HepG2 (cell line): Measurements from ENCODE around the gene CD248. TPM values are rescaled to one million over a fixed set of nuclear protein-coding genes. Genes with fewer than 3 reads are reported as not detected.

Experiments used
- ATAC-seq: fragments of 200-7000 bp; cut with Tn5 transposase; 3 replicates; pipeline ENCODE4 v1.9.1; 2020; ENCODE audit warnings: mild to moderate bottlenecking, moderate library complexity
- BruUV-seq: library from RNA; stranded (reverse); fragments of 400-500 nt; replicated peaks from 2 replicates; lab custom pipeline; 2021; lab: Mats Ljungman, UMichigan
- CTCF ChIA-PET: fragments of 300-600 bp; formaldehyde crosslinking; extraction: SDS; loops from one replicate; lab custom pipeline; 2021; ENCODE audit warnings: low total read pairs, inconsistent platforms, low intra/inter-chr PET ratio; lab: Yijun Ruan, JAX
- POLR2A ChIA-PET: fragments of 350-600 bp; sonication (Branson Sonifier 250); formaldehyde crosslinking; loops from one replicate; lab custom pipeline; 2020; ENCODE audit warnings: antibody characterized with exemption, inconsistent platforms; lab: Yijun Ruan, JAX
- DNase-seq: peaks from one replicate; pipeline ENCODE4 v3.0.0-alpha.2; 2015; ENCODE audit warnings: low spot score
- FAIRE-seq: peaks from 3 replicates; lab custom pipeline; 2011; peaks lifted over from hg19 to GRCh38; lab: Jason Lieb, UNC
- H2AFZ ChIP-seq: one replicate; pipeline ENCODE4 v1.6.1; 2011; ENCODE audit warnings: low read length, inconsistent platforms
- H3K27ac ChIP-seq: fragments of 300-600 bp; 3 replicates; pipeline ENCODE4 v1.8.0; 2011; ENCODE audit warnings: mixed run types, mild to moderate bottlenecking, mixed read lengths, low read length, inconsistent platforms; ENCODE audit not compliant: insufficient read depth; ENCODE audit errors: extremely low read length
- H3K27me3 ChIP-seq, 2 experiments: fragments of 200-600 bp in 1 of 2; 2 replicates in 1 of 2; 3 replicates in 1 of 2; pipeline versions ENCODE4 v1.6.0 to v1.8.0; 2011; ENCODE audit warnings: low read length in 2 of 2, mild to moderate bottlenecking in 2 of 2, moderate library complexity in 2 of 2, inconsistent platforms in 1 of 2; ENCODE audit not compliant: insufficient read depth in 2 of 2, control insufficient read depth in 1 of 2
- H3K36me3 ChIP-seq, 2 experiments: fragments of 200-600 bp in 1 of 2; replicated peaks in 1 of 2; 2 replicates in 1 of 2; 3 replicates in 1 of 2; pipeline versions ENCODE4 v1.5.1 to v1.8.0; 2011; ENCODE audit warnings: low read length in 2 of 2, inconsistent platforms in 1 of 2; ENCODE audit not compliant: insufficient read depth in 2 of 2, control insufficient read depth in 1 of 2
- H3K4me1 ChIP-seq: 2 replicates; pipeline ENCODE4 v1.5.1; 2012; ENCODE audit warnings: low read length, inconsistent platforms; ENCODE audit not compliant: insufficient read depth
- H3K4me2 ChIP-seq: 2 replicates; pipeline ENCODE4 v1.6.0; 2011; ENCODE audit warnings: low read depth, low read length, inconsistent platforms
- H3K4me3 ChIP-seq, 3 experiments: fragments of 200-600 bp in 1 of 3; sonication (generic), shearing (Covaris generic) in 1 of 3; replicated peaks in 1 of 3; 2 replicates each; pipeline ENCODE4 v1.5.1; 2011 to 2016; ENCODE audit warnings: low read length in 3 of 3, inconsistent platforms in 2 of 3, low read depth in 2 of 3, mild to moderate bottlenecking in 2 of 3, control low read depth in 1 of 3, mixed read lengths in 1 of 3; ENCODE audit not compliant: insufficient read depth in 1 of 3
- H3K79me2 ChIP-seq: one replicate; pipeline ENCODE4 v1.6.1; 2011; ENCODE audit warnings: low read length, inconsistent platforms; ENCODE audit not compliant: insufficient read depth
- H3K9ac ChIP-seq: 2 replicates; pipeline ENCODE4 v1.6.0; 2011; ENCODE audit warnings: mild to moderate bottlenecking, low read depth, low read length, inconsistent platforms; ENCODE audit not compliant: insufficient read depth
- H3K9me3 ChIP-seq: 2 replicates; pipeline ENCODE4 v1.5.1; 2012; ENCODE audit warnings: mild to moderate bottlenecking, low read length
- H4K20me1 ChIP-seq: 2 replicates; pipeline ENCODE4 v1.6.0; 2011; ENCODE audit warnings: inconsistent platforms, mild to moderate bottlenecking, low read length, moderate library complexity; ENCODE audit not compliant: insufficient read depth
- DMTF1 ChIP-seq: sonication (generic); formaldehyde crosslinking; IDR thresholded peaks from 2 replicates; pipeline ENCODE4 v1.4.0; 2020; ENCODE audit warnings: mild to moderate bottlenecking, missing genetic modification reagents
- FOXP4 ChIP-seq: sonication (generic); formaldehyde crosslinking; IDR thresholded peaks from 2 replicates; pipeline ENCODE4 v1.4.0; 2020; ENCODE audit warnings: missing genetic modification reagents
- HBP1 ChIP-seq: IDR thresholded peaks from 2 replicates; pipeline ENCODE4 v1.6.1; 2016; ENCODE audit warnings: low read depth, control low read depth
- NFYB ChIP-seq: sonication (generic); formaldehyde crosslinking; IDR thresholded peaks from 2 replicates; pipeline ENCODE4 v1.4.0; 2020; ENCODE audit warnings: missing genetic modification reagents
- NKX3-1 ChIP-seq: sonication (generic); formaldehyde crosslinking; IDR thresholded peaks from 2 replicates; pipeline ENCODE4 v1.5.0; 2020; ENCODE audit warnings: missing genetic modification reagents
- NPAS2 ChIP-seq: sonication (generic); formaldehyde crosslinking; IDR thresholded peaks from 2 replicates; pipeline ENCODE4 v1.8.0; 2022; ENCODE audit warnings: mild to moderate bottlenecking, missing genetic modification reagents, borderline replicate concordance
- PRPF4 ChIP-seq: fragments of 200-400 bp; formaldehyde crosslinking; IDR thresholded peaks from 2 replicates; pipeline ENCODE4 v1.6.1; 2016; ENCODE audit warnings: low read length, low read depth; ENCODE audit not compliant: poor library complexity, severe bottlenecking
- SMARCC2 ChIP-seq: fragments of 450-650 bp; IDR thresholded peaks from 2 replicates; pipeline ENCODE4 v1.6.1; 2017; ENCODE audit warnings: antibody characterized with exemption, mild to moderate bottlenecking
- ZBTB10 ChIP-seq: sonication (generic); formaldehyde crosslinking; IDR thresholded peaks from 2 replicates; pipeline ENCODE4 v1.4.0; 2020; ENCODE audit warnings: missing genetic modification reagents, borderline replicate concordance
- ZNF256 ChIP-seq: sonication (generic); formaldehyde crosslinking; conservative IDR thresholded peaks from 2 replicates; pipeline ENCODE4 v1.4.0; 2020; ENCODE audit warnings: missing genetic modification reagents
- ZNF768 ChIP-seq: sonication (generic); formaldehyde crosslinking; IDR thresholded peaks from 2 replicates; pipeline ENCODE4 v1.4.0; 2020; ENCODE audit warnings: missing genetic modification reagents
- ZNF776 ChIP-seq: sonication (generic); formaldehyde crosslinking; IDR thresholded peaks from 2 replicates; pipeline ENCODE4 v1.4.0; 2020; ENCODE audit warnings: mild to moderate bottlenecking, missing genetic modification reagents
- ZNF891 ChIP-seq: sonication (generic); formaldehyde crosslinking; IDR thresholded peaks from 2 replicates; pipeline ENCODE4 v1.5.0; 2020; ENCODE audit warnings: mild to moderate bottlenecking, missing genetic modification reagents
- ZSCAN20 ChIP-seq: sonication (generic); formaldehyde crosslinking; IDR thresholded peaks from 2 replicates; pipeline ENCODE4 v1.4.0; 2020; ENCODE audit warnings: missing genetic modification reagents, mild to moderate bottlenecking, borderline replicate concordance
- WGBS: methylation state at CpG from one replicate; pipeline ENCODE4 v1.1.6; 2017; ENCODE audit warnings: low lambda C conversion rate; 5-methylcytosine and 5-hydroxymethylcytosine counted together
- in situ Hi-C: cut with HindIII; loops from 2 replicates; pipeline ENCODE4 v1.10.0; 2017; ENCODE audit warnings: low pct_unique_long_range_greater_than_20kb; ENCODE audit not compliant: extremely low pct_ligation_motif_present
- intact Hi-C: fragments of 100-400 bp; cut with micrococcal nuclease; formaldehyde crosslinking; loops from one replicate; pipeline ENCODE4 v1.10.0; 2022; ENCODE audit not compliant: unreplicated experiment
- polyA plus RNA-seq, 8 experiments: library from polyadenylated mRNA; depleted of rRNA in 3 of 8; stranded (reverse) in 7 of 8; unstranded in 1 of 8; fragments of >200 nt; fragmentation: Illumina TruSeq in 4 of 8; extraction: Trizol in 4 of 8; gene quantifications; 2 replicates each; pipeline versions ENCODE4 v1.2.1 to v1.2.3, GENCODE V29; 2011 to 2016; ENCODE audit warnings: low read depth in 4 of 8, missing spikeins in 1 of 8, mixed read lengths in 1 of 8; ENCODE audit not compliant: insufficient read depth in 1 of 8
- total RNA-seq, 5 experiments: library from RNA; depleted of rRNA; stranded (reverse); fragments of >200 nt; fragmentation: Illumina TruSeq; extraction: Trizol; gene quantifications; 2 replicates each; pipeline ENCODE4 v1.2.3, GENCODE V29; 2016; ENCODE audit warnings: low read depth in 1 of 5

Gene CD248
- total and polyA plus RNA-seq, 2 of the 13 experiments (the other 11 are each of a cell fraction or from before 2014, with no cell fraction given): 0.25 to 0.35 TPM

- no peak for TF ChIP-seq NPAS2
- no peak for TF ChIP-seq DMTF1 (CRISPR knock-in tag)
- TF ChIP-seq PRPF4: no peak
- no peak for TF ChIP-seq ZNF256 (CRISPR knock-in tag)
Measured at GRCh38 chr11:66339686-66340483, 23.0 kb upstream of the CD248 start (continued).

GRCh38 chr11:66339162-66339675 lies 22.4 kb upstream of the CD248 start:
- DNase-seq (no peak), ATAC-seq (no peak), FAIRE-seq (no peak)
- no TSS peak for BruUV-seq
- Histone ChIP-seq H3K36me3 (peaks cover 19 to 29% of the 10 kb centered on the region in 2 experiments; a peak in 4 of 5 replicates), H3K9me3 (no peaks in the 10 kb centered on the region), H3K4me3 (no peak overlapping the region), H3K4me2 (no peak overlapping the region), H4K20me1 (no peaks in the 10 kb centered on the region), H3K4me1 (peaks cover 32% of the 10 kb centered on the region), H3K27ac (no peak overlapping the region), H2AFZ (no peak overlapping the region), H3K27me3 (no peaks in the 10 kb centered on the region; a peak in 1 of 5 replicates), H3K79me2 (peaks cover 12% of the 10 kb centered on the region), H3K9ac (no peak overlapping the region)
- in situ Hi-C loops (no loop called here), intact Hi-C loops (no loop called here)
- CTCF ChIA-PET: no interaction called here
- 89% methylated on average over 5 of the region's 6 CpGs for WGBS
- POLR2A ChIA-PET: interaction anchor here (1.3 kb wide), 1 partner anchor 50 kb away, joined by 3 read pairs; the partner anchor contains the start of gene YIF1A
- TF ChIP-seq NFYB: no peak
- no peak for TF ChIP-seq ZSCAN20
- no peak for TF ChIP-seq NKX3-1 (CRISPR knock-in tag)
- no peak for TF ChIP-seq ZNF891 (CRISPR knock-in tag)
- TF ChIP-seq ZNF776 (CRISPR knock-in tag): no peak
- TF ChIP-seq FOXP4: no peak
- TF ChIP-seq ZBTB10 (CRISPR knock-in tag): no peak
- no peak for TF ChIP-seq HBP1 (CRISPR knock-in tag)
- TF ChIP-seq SMARCC2: no peak
- no peak for TF ChIP-seq ZNF768 (CRISPR knock-in tag)
